Sigmoid colon (tissue), 4 donors: ENCODE measurements around the gene COA1.

Source experiments
- EP300 ChIP-seq, 4 donors: sonication (generic); formaldehyde crosslinking; IDR thresholded peaks; one replicate each; pipeline ENCODE4 v1.6.1; 2017; ENCODE audit warnings: antibody characterized with exemption in 4 of 4
- POLR2A ChIP-seq, 2 donors: fragments of 450-650 bp; IDR thresholded peaks; one replicate each; pipeline ENCODE4 v1.6.1; 2016; ENCODE audit warnings: antibody characterized with exemption in 2 of 2, mild to moderate bottlenecking in 2 of 2, moderate library complexity in 2 of 2
- POLR2AphosphoS5 ChIP-seq, 4 donors: sonication (generic); formaldehyde crosslinking; IDR thresholded peaks; one replicate each; pipeline ENCODE4 v1.6.1; 2017; ENCODE audit warnings: antibody characterized with exemption in 4 of 4
- TF ChIP-seq, protein P1 (sequence below), 4 experiments: fragments of 450-650 bp in 3 of 4; fragments of 200-600 bp in 1 of 4; IDR thresholded peaks; one replicate each; pipeline ENCODE4 v1.5.1; 2016 to 2019; ENCODE audit warnings: antibody characterized with exemption in 4 of 4, mild to moderate bottlenecking in 3 of 4, moderate library complexity in 2 of 4

DNA sequence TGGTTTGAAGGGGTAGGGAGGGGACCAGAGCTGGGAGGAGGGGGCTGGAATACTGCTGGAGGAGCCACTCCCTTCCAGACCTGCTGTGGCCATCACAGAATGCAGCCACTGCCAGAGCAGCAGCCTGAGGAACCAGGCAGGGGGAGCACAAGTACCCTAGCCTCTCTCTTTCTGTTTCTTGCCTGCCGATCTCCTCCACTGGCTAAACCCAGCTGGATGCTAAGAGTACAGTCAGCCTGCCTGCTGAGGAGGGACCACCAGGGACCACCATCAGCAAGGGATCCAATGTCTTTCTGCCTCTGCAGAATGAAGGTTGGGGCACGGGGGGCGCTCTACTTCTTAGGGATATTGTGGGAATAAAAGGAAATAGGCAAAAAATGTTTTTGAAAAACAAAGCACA, 33.9 kb upstream of the COA1 start:
- TF ChIP-seq POLR2AphosphoS5 (IDR thresholded peaks at IDR 0.05), result no peak
- TF ChIP-seq, protein P1, sequence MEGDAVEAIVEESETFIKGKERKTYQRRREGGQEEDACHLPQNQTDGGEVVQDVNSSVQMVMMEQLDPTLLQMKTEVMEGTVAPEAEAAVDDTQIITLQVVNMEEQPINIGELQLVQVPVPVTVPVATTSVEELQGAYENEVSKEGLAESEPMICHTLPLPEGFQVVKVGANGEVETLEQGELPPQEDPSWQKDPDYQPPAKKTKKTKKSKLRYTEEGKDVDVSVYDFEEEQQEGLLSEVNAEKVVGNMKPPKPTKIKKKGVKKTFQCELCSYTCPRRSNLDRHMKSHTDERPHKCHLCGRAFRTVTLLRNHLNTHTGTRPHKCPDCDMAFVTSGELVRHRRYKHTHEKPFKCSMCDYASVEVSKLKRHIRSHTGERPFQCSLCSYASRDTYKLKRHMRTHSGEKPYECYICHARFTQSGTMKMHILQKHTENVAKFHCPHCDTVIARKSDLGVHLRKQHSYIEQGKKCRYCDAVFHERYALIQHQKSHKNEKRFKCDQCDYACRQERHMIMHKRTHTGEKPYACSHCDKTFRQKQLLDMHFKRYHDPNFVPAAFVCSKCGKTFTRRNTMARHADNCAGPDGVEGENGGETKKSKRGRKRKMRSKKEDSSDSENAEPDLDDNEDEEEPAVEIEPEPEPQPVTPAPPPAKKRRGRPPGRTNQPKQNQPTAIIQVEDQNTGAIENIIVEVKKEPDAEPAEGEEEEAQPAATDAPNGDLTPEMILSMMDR (IDR thresholded peaks at IDR 0.05), result no peak
- no peak for TF ChIP-seq POLR2A (IDR thresholded peaks at IDR 0.05)
- no peak for TF ChIP-seq EP300 (IDR thresholded peaks at IDR 0.05)
